Activated CD4-positive, alpha-beta T cell treated with anti-CD3 and anti-CD28 coated beads, Interleukin-2, Interleukin-4, amounts not matched to agents 100 ng/mL and 50 ng/mL, durations not matched to agents 16 hours and 8 hours (primary cell): ENCODE data around the gene EYS.
"Not testable (repeated sequence)": the region's sequence is repeated elsewhere in the genome, so short reads cannot be mapped to it uniquely, and the experiment has no call there.

Experiments
- DNase-seq: peaks from one replicate; pipeline ENCODE4 v3.0.0-alpha.2; 2020; ENCODE audit warnings: low spot score

The EYS gene

DNA sequence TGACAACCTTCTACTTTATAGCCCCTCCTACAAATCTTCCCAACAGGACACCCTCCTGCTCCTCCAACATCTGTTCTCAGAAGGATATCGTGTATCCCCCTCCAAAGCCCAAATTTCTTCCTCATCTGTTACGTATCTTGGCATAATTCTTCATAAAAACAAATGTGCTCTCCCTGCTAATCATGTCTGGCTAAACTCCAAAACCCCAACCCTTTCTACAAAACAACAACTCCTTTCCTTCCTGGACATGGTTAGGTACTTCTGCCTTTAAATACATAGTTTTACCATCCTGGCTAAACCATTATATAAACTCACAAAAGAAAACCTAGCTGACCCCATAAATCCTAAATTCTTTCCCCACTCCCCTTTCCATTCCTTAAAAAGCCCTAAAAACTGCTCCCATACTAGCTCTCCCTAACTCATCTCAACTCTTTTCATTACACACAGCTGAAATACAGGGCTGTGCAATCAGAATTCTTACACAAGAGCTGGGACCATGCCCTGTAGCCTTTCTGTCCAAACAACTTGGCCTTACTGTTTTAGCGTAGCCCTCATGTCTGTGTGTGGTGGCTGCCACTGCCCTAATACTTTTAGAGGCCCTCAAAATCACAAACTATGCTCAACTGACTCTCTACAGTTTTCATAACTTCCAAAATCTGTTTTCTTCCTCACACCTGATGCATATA lies 1753.5 kb downstream of the EYS start:
- DNase-seq, result not testable (repeated sequence)

DNA sequence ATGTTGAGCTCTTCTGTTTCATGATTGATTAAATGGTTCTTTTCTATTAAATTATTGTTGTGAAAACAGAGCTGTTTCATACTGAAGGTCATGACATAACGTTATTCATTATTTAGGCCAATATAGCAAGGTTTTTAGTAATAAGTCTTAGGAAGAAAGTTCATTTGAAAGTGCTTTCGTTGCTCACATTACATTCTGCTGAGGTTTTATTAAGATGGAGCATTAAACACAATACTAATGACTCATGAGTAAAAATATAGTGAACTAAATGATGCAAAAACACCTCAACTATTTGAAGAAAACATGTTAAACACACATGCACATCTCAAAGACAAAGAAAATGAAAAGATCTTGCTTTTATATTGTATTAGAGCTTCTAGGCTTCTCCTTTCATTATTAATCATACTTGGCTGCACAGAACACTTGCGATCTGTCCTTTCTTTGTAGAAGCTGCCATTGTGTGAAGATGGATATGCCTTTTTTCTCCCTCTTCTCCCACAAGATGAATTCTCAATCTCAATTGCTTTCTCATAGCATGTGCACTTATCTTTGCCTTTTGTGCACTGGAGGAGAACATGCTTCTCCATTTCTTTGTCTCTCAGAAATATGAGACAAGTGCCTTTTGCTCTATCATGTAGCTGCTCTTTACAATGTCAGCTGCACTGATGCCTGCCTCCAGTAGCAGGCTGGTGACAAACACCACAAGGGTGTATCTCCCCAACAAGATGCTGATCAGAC lies 1759.1 kb downstream of the EYS start:
- no peak for DNase-seq

DNA sequence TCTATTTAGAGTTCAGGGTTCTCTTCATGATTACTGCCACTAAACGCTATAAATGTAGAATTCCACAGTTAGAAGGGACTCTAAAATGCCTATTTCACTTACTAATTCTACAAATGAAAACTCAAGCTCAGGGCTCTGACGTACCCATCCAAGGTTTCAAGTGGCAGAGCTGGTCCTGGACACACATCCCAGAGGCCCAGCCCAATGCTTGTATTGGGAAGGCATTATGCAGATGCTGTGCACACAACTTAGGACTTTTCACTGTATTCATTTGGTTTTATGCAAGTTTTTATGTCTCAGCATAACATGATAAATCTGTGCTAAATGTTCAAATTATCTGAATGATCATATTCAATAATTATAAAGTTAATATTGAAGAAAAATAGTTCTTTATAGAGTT lies 1761.0 kb downstream of the EYS start:
- DNase-seq, result no peak

DNA sequence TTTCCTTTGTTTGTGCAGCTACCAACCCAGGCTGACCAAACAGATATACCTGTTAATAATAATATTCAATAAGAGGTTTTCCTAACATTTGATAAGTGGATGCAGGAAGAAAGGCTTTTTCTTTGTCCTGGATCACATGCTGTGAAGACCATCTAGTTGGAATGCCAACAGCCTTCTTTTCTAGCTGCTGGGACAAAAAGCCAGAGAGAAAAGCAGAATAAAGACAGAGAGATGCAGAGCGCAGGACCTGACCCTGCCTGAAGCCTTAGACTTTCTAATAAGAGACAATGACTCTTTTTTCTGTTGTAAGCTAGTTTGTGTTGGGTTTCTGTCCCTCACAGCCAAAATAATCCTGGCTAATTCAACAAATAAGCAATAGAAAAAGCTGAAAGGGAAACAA lies 1763.2 kb downstream of the EYS start:
- no peak for DNase-seq

DNA sequence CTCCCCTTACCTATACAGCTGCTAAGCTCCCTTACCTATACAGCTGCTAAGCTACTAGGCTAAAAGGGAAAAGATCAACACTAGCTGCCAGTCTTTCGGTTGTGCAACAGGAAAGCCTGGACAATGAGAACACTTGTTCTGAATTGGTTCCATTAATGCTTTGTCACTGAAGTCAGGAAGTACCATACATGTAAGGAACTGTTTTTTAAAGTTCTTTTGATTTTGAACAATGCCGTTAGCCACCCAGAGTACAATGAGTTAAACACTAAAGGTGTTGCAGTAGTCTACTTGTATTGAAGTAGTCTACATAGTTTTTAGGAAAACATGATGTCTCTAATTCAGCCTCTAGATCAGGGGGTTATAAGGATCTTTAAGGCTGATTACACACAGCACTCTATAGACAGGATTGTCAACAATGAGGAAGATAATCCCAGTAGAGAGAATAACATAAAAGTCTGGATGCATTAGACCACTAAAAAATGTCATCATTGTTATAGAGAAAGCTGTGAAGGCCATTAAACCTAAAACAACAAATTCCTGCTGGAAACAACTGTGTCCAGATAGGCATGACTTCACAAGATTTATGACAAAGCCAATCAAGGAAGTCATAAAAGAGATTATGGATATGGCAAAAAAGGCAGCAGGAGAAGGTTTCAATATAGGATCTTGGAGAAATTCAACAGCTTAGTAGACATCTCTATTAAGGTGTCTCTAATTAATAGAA lies 1765.1 kb downstream of the EYS start:
- DNase-seq, result no peak

DNA sequence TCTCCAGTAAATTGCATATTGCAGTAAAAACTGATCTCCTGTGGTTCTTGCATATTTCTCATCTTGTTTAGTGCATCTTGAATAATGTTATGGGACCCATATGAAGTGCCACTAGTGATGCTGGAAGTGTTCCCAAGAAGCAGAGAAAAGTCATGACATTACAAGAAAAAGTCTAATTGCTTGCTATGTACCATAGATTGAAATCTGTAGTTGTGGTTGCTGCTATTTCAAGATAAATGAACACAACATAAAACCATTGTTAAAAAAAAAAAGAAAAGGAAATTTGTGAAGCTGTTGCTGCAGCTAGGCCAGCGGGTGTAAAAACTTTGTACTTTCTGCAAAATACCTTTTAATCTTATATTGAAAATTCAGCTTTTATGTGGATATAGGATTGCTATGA lies 1767.0 kb downstream of the EYS start:
- DNase-seq, result no peak

DNA sequence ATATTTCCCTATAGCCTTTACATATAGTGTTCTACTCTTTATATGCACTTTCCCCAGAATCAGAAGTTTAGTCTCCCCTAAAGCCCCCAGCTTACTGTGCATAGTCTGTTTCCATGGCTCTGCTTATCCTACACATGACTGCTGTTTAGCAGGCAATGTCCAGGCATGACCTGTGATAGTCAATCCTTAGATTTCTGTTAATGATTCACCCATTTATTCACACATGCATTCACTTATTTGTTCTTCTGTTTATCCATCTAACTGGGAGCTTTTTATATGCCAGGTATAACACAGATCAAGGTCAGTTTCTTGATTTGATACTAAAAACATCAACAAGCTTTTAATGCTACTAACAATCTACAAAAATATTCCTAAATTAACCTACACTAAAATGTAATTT lies 1770.6 kb downstream of the EYS start:
- DNase-seq, result no peak

DNA sequence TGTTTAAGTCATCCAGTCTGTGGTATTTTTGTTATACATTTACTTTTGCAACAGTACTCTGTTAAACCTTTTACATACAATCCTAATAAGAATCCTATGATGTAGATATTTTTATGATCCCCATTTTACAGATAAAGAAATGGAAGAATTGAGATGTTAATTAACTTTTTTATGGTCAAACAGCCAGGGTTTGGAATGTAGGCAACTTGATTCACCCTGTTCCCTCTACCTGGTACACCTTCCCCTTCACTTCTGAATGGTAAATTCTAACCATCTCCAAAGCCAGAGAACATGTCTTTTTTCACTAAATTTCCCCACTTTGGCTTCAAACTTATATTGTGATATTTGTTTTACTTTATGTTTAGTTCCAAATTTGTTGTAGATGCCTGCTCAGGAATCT lies 1771.3 kb downstream of the EYS start:
- DNase-seq, result no peak

DNA sequence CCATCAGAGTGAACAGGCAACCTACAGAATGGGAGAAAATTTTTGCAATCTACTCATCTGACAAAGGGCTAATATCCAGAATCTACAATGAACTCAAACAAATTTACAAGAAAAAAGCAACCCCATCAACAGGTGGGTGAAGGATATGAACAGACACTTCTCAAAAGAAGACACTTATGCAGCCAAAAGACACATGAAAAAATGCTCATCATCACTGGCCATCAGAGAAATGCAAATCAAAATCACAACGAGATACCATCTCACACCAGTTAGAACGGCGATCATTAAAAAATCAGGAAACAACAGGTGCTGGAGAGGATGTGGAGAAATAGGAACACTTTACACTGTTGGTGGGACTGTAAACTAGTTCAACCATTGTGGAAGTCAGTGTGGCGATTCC lies 1773.1 kb downstream of the EYS start:
- not testable (repeated sequence) for DNase-seq

DNA sequence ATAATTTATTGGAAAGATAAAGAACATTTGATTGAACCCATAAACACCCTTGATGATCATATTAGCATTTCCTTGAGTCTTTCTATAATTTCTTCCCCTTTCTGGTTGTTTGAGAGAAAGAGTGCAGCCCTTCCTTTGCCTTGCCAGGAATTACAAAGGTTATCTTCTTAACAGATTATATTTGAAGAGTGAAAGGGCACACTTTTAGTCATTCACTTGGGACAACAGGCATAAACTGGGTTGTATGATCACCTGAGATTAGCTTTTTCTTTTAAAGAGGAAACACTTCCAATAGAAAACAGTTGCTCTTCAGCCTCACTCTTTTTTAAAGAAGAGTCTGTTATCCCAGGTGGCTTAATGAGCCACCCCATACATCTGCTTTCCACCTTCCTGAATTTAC lies 1776.2 kb downstream of the EYS start:
- DNase-seq, result no peak

DNA sequence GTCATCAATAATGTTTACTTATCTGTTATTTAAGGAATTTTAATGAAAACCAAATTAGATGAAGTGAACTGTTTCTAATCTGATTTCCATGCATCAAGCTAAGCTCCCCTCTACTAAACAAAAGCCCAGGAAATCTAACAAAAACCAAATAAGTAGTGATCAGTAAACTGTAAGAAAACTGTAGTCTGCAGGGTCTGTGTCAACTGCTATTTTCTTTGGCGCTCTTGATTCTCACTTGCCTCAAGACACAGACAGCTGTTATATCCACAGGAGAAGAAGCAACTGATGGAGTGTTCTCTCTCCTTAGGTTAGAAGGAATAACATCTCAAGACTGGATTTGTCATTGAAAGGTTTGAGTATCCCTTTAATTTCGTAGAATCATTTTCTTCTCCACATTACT lies 1777.9 kb downstream of the EYS start:
- DNase-seq, result no peak

DNA sequence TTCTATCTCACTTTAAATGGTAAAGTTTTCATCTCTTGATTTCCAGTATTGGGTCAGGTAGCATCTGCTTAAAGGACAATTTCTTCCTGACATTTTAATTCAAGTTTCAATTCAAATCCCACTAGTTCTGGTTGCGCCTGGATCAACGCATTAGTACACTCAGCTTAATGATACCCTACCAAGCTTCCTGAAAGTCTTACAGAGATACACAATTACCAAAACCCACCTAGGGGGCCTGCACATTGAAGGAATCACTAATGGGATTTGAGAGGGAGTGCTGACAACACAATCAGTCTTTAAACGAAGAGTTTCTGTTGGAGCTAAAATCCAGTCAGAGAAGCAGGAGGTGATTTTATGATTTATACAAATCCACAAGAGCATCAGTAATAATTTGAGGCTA lies 1778.4 kb downstream of the EYS start:
- DNase-seq, result no peak

DNA sequence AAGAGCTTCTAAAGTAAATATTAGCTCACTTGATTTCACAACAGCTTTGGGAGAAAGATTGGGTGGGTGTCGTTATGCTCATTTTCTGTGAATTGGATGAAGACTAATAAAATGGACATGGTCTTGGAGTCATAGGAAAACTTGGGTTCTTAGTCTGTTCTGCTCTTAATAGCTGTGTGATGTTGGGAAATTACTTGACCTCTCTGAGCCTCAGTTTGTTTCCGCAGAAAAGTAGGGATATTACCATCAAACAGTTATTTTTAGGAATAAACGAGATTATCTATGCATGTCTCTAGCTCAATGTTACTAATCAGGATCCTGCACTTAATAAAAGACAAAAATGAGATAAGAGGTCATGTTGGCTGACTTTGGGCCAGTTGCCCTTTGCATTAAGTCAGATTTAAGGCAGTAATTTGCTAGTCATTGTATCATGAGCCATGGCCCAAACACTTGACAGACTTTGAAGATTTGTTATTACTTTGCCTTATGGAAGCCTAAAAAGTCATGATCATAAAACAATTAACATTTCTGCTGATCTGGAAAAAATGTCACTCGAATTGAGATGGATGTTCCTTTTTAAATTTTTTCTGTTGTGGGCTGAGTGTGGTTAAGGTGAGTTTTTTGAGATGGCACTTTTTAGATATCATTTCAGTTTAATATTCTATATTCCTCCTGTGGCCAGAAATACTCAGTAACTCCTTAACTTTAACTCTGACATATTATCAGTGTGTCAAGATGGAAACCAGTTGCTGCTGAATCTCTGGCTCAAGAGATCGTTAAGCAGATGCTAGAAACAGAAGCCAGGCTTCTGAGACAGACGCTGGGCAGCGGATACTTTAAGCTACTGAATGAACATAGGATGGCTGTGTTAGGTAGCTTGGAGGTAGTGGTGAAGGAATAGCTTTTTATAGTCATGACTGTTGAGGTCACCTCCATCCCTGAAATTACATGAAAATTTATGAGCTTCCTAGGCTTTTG lies 1779.8 kb downstream of the EYS start:
- DNase-seq, result no peak

DNA sequence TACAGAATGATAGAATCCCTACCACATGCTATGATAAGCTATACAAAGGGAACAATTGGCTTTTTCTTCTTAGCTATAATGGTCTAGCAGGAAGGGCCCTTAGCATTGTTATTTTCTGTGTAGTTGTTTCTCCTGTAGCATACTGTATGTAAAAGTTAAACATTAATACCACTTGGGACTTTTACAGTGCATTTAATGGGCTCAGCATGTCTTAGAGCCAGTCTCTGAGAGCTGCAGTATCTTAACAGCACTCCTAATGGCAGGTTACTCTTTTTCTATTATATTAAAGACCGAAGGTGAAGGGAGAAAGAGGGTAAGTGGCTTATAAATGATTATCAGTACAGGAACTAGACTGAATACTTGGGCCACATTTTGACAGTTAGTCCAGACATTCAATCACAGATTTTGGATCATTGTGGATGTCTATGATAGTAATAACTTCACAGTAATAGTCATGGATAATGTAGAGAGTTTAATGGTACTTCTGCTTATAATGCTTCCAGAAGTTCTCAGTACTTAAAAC lies 1780.7 kb downstream of the EYS start:
- DNase-seq, result no peak

DNA sequence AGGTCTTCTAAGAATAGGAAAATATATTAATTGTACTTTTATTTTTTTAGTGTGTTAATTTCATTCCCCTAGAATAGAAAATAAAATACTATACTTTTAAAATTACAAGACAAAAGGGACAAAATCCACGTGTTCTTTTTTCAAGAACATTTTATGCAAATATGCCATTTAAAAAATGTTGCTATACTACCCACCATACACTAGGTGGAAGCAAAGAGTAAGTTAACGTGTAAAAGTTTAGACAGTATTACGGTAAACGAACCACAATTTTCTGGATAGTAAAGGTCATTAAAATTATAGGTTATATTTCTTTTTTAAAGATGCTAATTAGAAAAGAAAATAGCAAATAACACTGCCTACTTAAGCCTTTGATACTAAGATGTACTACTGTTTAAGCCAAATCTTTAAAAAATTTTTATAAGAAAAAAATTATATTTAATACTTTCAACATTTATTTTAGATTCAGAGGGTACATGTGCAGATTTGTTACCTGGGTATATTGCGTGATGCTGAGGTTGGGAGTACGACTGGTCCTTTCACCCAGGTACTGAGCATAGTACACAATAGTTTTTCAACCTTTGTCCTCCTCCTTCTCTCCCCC lies 1783.8 kb downstream of the EYS start:
- DNase-seq, result peak; percentile 36

DNA sequence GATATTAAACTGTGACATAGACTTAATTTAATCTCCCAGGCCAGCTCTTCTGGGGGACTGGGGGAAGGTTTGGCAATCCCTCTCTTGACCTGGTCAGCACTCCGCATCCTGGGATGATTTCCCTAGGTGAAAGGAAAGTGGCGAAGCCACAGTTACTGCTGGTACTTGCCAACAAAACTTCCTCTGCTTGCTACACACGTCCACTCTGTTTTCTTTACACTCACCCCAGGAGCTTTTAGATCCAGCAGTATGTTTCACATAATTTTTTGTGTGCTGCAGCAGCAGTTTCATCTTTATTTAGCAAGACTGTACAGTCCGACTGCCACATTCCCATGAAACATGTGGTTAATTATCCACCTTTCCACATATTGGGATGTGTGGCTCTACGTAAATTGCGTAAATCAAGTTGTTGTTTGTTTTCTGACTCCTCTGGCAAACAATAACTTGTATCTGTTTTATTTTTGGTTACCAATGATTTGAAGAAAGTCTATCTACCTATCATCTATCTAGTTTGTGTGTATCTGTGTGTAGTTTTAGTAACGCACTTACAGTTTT lies 1787.4 kb downstream of the EYS start:
- no peak for DNase-seq

DNA sequence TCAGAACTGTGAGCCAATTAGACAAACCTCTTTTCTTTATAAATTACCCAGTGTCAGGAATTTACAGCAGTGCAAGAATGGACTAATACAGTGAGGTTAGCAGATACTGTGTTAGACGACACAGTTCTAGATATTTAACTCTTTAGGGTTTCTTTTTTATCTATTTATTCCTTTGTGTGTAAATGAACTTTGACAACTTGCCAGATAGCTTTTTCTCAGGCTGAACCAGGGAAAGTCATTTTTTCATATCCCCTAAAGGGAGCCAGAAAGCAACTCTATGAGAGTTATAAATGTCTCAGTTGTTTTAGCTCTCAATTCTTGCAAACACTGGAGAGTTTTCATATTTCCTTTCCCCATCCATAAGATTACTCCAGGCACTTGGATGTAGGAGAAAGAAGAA lies 1794.1 kb downstream of the EYS start:
- no peak for DNase-seq

DNA sequence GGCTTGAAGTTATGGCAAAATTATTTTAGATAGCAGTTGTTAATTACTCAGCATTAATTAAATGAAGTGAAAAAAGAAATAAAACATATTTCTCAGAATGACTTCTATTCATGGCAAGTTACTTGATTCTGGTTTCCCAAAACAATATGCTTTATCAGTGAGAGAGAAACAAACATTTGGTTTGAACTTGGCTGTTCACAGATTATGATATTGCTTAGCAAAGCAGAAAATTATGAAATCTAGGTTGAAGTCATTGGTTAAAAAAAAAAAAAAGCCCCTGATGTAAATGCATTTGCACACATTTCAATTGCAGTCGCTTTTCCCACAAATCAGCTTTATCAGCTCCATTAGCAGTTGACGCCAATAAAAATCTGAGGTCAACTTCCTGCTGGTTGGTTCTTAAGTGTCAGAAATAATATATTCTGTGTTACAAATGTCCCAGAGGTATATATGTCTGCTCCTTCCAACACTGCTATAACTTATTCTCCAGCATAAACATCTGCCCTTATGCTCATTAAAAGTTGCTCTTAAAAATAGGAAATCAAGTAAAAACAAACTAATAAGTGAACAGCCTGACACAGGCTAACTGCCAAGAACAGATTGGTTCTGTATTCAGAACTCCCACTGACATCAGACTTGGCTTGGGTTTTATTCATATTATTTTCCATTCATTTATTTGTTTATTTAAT lies 1796.0 kb downstream of the EYS start:
- DNase-seq, result no peak

DNA sequence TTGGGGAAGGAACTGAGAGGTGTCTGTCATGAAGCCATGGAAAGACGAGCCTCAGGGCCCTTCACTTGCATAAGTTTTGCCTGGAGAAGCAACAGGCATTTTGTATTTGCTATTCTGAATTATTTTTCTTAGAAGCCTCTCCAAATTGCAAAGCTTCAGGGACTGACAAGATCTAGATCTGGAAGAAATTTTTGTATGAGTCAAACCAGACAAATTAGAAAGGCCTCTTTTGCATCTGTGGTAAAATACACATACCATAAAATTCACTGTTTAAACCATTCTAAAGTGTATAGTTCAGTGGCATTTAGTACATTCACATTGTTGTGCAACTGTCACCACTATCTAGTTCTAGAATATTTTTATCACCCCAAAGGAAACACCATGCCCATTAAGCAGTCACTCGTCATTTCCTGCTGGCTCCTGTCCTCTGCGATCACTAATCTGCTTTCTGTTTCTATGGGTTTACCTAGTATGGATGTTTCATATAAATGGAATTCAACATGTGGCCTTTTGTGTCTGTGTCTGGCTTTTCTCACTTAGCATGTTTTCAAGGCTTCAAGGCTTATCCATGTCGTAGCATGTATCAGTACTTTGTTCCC lies 1802.3 kb downstream of the EYS start:
- no peak for DNase-seq

DNA sequence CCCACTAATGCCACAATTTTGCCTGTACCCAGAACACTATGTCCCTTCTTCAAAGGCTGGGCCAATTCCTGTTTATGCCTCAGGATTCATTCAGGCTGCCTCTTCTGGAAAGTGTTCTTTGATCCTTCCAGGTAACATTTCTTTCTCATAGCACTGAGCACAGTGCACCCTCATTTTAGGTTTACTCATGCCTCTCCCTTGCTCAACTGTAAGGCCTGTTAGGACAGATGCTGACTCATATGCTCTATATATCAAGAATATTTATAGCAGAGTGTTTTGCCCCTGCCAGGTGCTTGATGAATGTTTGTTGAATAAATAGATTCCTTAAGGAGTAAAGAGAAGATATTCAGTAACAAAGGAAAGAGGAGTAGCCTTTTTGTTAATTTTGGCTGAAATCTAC lies 1807.5 kb downstream of the EYS start:
- no peak for DNase-seq
